Measurements from ENCODE around the gene PRPF19. TPM values are rescaled to one million over a fixed set of nuclear protein-coding genes. Genes with fewer than 3 reads are reported as not detected.

PRPF19 gene
- total and polyA plus RNA-seq, 2 donors (not counting 1 experiment from before 2014, with no cell fraction given), result 32.6 to 37.7 TPM

GRCh38 chr11:60899046-60899936 lies 7.1 kb downstream of the PRPF19 start:
- H3K9ac ChIP-seq (ENCODE audit: insufficient read depth, low read length), result no peak overlapping the region
- no peaks in the 10 kb centered on the region for H3K27me3 ChIP-seq (ENCODE audit: control insufficient read depth, insufficient read depth, low read length)
- no peak overlapping the region for H3K4me3 ChIP-seq (replicated peaks in 1 of 4; ENCODE audit: control extremely low read depth in 1 of 4, insufficient read depth in 1 of 4, low read depth in 3 of 4, low read length in 4 of 4)
- TF ChIP-seq EZH2 (IDR thresholded peaks at IDR 0.05; ENCODE audit: low read length, missing control alignments), result no peak
- TF ChIP-seq, protein P1, sequence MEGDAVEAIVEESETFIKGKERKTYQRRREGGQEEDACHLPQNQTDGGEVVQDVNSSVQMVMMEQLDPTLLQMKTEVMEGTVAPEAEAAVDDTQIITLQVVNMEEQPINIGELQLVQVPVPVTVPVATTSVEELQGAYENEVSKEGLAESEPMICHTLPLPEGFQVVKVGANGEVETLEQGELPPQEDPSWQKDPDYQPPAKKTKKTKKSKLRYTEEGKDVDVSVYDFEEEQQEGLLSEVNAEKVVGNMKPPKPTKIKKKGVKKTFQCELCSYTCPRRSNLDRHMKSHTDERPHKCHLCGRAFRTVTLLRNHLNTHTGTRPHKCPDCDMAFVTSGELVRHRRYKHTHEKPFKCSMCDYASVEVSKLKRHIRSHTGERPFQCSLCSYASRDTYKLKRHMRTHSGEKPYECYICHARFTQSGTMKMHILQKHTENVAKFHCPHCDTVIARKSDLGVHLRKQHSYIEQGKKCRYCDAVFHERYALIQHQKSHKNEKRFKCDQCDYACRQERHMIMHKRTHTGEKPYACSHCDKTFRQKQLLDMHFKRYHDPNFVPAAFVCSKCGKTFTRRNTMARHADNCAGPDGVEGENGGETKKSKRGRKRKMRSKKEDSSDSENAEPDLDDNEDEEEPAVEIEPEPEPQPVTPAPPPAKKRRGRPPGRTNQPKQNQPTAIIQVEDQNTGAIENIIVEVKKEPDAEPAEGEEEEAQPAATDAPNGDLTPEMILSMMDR (conservative IDR thresholded peaks at IDR 0.05 in 1 of 2, IDR thresholded peaks at IDR 0.05 in 1 of 2; ENCODE audit: low read depth in 1 of 2, low read length in 2 of 2), result peak; percentile 97 to 99
- H3K79me2 ChIP-seq (ENCODE audit: control insufficient read depth, insufficient read depth, low read length), result peaks cover 15% of the 10 kb centered on the region
- peak overlapping the region; percentile 66 for H3K27ac ChIP-seq (ENCODE audit: insufficient read depth, low read length)
- H4K20me1 ChIP-seq (ENCODE audit: control insufficient read depth, extremely low read depth, insufficient read depth, low read length), result no peaks in the 10 kb centered on the region
- DNase-seq (ENCODE audit: low read depth in 2 of 2), result peak; percentile 54 to 76
- H3K4me2 ChIP-seq (ENCODE audit: extremely low read depth, insufficient read depth, low read length), result no peak overlapping the region
- H3K36me3 ChIP-seq (ENCODE audit: control insufficient read depth, insufficient read depth, low read length), result peaks cover 18% of the 10 kb centered on the region
- H3K4me1 ChIP-seq (ENCODE audit: control insufficient read depth, extremely low read depth, insufficient read depth, low read length), result no peaks in the 10 kb centered on the region
- H3K9me3 ChIP-seq (ENCODE audit: control insufficient read depth, insufficient read depth, low read depth, low read length), result no peaks in the 10 kb centered on the region
- H2AFZ ChIP-seq (ENCODE audit: low read length), result no peak overlapping the region

DNA sequence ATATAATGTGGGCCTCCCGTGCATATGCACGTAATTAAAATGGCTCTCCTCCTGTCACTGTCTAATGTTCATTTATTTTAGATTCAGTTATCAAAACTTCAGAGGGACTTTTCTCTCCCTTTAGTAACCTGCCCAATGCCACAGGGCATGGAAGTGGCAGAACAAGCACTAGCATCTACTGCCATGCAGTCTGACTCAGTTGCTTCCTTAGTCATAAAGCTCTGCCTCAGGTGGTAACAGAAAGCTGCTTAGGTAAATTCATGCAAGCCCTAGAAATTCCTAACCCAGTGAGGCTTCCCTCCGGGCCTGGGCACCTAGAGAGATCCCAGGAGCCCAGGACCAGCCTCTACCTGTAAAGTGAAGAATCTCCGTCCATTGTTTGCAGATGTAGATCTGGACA lies 8.9 kb downstream of the PRPF19 start:
- Histone ChIP-seq H3K4me1 (ENCODE audit: control insufficient read depth, extremely low read depth, insufficient read depth, low read length) (no peaks in the 10 kb centered on the region), H3K4me2 (ENCODE audit: extremely low read depth, insufficient read depth, low read length) (no peak overlapping the region), H3K9me3 (ENCODE audit: control insufficient read depth, insufficient read depth, low read depth, low read length) (no peaks in the 10 kb centered on the region), H3K27me3 (ENCODE audit: control insufficient read depth, insufficient read depth, low read length) (no peaks in the 10 kb centered on the region), H4K20me1 (ENCODE audit: control insufficient read depth, extremely low read depth, insufficient read depth, low read length) (no peaks in the 10 kb centered on the region), H3K36me3 (ENCODE audit: control insufficient read depth, insufficient read depth, low read length) (peaks cover 20% of the 10 kb centered on the region), H3K4me3 (replicated peaks in 1 of 4; ENCODE audit: control extremely low read depth in 1 of 4, insufficient read depth in 1 of 4, low read depth in 3 of 4, low read length in 4 of 4) (no peak overlapping the region), H2AFZ (ENCODE audit: low read length) (no peak overlapping the region), H3K9ac (ENCODE audit: insufficient read depth, low read length) (no peak overlapping the region), H3K79me2 (ENCODE audit: control insufficient read depth, insufficient read depth, low read length) (no peaks in the 10 kb centered on the region), H3K27ac (ENCODE audit: insufficient read depth, low read length) (no peak overlapping the region)
- TF ChIP-seq, protein P1 (conservative IDR thresholded peaks at IDR 0.05 in 1 of 2, IDR thresholded peaks at IDR 0.05 in 1 of 2; ENCODE audit: low read depth in 1 of 2, low read length in 2 of 2), result no peak
- no peak for TF ChIP-seq EZH2 (IDR thresholded peaks at IDR 0.05; ENCODE audit: low read length, missing control alignments)
- DNase-seq (ENCODE audit: low read depth in 2 of 2), result no peak

GRCh38 chr11:60895687-60896086 lies 10.7 kb downstream of the PRPF19 start:
- Histone ChIP-seq H4K20me1 (ENCODE audit: control insufficient read depth, extremely low read depth, insufficient read depth, low read length) (no peaks in the 10 kb centered on the region), H3K4me2 (ENCODE audit: extremely low read depth, insufficient read depth, low read length) (no peak overlapping the region), H3K36me3 (ENCODE audit: control insufficient read depth, insufficient read depth, low read length) (peaks cover 19% of the 10 kb centered on the region), H3K9ac (ENCODE audit: insufficient read depth, low read length) (no peak overlapping the region), H3K79me2 (ENCODE audit: control insufficient read depth, insufficient read depth, low read length) (no peaks in the 10 kb centered on the region), H3K4me3 (replicated peaks in 1 of 4; ENCODE audit: control extremely low read depth in 1 of 4, insufficient read depth in 1 of 4, low read depth in 3 of 4, low read length in 4 of 4) (no peak overlapping the region), H3K27ac (ENCODE audit: insufficient read depth, low read length) (no peak overlapping the region), H3K9me3 (ENCODE audit: control insufficient read depth, insufficient read depth, low read depth, low read length) (no peaks in the 10 kb centered on the region), H2AFZ (ENCODE audit: low read length) (no peak overlapping the region), H3K4me1 (ENCODE audit: control insufficient read depth, extremely low read depth, insufficient read depth, low read length) (no peaks in the 10 kb centered on the region), H3K27me3 (ENCODE audit: control insufficient read depth, insufficient read depth, low read length) (no peaks in the 10 kb centered on the region)
- TF ChIP-seq, protein P1 (conservative IDR thresholded peaks at IDR 0.05 in 1 of 2, IDR thresholded peaks at IDR 0.05 in 1 of 2; ENCODE audit: low read depth in 1 of 2, low read length in 2 of 2), result no peak
- TF ChIP-seq EZH2 (IDR thresholded peaks at IDR 0.05; ENCODE audit: low read length, missing control alignments), result no peak
- DNase-seq (ENCODE audit: low read depth in 2 of 2), result no peak

Measured in fibroblast of lung (primary cell).